ENCODE results near the gene ACE.

The ACE gene

DNA sequence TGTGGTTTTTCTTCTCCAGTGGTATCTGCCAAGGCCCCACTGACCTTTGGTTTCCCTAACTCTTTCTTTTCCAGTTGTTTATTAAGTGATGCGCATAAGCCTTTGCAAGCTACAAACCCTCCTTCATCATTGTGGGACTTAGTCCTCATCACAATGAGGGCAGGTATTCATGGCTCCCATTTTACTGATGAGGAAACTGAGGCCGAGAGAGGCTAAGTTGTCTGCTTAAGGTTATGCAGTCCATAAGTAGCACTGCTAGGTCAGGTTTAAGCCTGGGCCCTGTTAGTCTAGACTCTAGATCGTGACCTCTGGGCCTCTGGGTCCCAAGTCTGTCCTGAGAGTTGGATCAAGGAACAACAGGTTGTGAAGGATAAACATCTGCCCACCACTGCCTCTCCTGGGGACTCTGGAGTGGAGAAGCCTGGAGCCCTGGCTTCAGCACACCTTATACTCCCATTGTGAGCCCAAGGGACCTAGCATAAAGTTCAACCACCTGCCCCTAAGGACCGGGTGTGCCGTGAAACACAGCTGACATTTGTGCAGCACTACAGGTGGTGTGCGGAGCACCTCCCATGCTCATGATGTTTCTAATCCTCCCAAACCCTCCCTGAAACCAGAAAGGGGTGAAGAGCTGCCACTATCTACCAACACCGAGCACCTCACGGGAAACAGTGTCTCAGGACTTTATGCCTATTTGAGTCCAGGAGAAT is 41.1 kb downstream of the ACE start:
- DNase-seq (ENCODE audit: low read depth), result no peak

DNA sequence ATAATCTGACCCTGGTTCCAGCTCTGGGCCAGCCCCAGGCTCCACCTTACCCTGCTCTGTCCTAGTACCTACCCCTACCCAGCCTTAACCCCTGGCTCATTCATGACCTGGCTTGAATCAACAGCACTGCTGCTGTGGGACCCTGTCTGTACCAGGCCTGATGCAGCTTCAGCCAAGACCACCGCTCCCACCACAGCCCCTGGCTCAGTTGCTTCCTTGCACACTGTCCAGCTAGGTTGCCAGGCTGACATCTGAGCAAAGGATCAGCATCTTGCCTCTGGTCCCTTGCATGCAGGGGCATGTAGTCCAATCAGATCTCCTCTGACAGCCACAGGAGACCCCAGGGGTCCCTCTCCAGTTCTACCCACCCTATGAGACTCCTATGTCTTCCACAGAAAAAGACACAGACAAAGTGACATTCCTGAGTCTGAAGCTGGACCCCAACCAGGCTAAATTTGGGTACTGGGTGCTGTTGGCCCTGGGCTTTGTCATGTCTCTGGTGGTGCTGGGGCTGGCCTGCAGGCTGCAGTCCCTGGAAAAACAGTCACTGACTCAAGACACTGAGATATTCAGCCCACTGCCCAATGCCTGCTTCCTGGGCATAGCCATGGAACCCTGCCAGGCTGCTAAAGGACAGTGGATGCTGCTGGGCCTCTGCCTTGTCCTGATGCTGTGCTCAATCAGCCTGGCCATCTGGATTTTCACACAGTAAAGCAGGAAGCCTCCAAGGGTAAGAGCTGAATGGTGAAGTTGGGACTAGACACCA is 42.4 kb downstream of the ACE start:
- no peak for DNase-seq (ENCODE audit: low read depth)

DNA sequence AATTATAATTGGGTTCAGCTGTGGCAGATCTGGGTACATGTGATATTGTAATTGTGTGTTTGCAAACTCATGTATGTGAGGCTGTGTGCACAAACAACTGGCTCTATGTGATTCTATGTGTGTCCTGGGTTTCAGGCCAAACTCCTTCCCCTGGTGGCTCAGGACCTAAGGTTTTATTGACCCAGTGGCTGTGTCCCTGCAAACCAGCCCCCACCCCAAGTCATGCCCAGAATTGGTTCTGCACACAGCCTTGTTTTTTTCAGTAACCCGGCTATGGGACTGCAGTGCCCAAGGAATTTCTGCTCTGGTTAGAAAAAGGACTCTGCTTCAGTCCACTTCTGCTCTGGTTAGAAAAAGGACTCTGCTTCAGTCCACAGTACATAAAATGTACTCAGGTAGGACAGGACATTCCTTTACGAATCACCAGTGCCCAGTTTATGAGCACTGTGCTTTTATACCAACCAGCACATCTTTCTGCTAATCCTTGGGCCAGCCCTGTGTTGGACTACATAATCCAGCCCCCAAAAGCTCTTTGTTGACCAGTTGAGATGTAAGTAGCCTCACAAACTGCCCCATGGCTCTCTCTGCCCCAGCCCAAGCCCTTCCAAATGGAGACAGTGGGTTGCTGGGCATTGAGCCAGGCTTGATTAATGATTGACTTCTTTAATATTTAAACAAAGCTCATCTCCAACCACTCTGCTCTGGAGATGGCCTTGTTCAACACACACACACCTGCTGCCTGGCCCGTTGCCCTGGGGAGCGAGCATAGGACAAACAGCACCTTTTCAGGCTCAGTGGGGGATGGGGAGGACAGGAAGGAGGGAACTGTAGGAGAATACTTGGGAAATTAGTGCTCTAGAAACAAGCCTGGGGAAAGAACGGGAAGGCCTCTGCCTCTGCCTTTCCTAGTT is 43.4 kb downstream of the ACE start:
- no peak for DNase-seq (ENCODE audit: low read depth)

DNA sequence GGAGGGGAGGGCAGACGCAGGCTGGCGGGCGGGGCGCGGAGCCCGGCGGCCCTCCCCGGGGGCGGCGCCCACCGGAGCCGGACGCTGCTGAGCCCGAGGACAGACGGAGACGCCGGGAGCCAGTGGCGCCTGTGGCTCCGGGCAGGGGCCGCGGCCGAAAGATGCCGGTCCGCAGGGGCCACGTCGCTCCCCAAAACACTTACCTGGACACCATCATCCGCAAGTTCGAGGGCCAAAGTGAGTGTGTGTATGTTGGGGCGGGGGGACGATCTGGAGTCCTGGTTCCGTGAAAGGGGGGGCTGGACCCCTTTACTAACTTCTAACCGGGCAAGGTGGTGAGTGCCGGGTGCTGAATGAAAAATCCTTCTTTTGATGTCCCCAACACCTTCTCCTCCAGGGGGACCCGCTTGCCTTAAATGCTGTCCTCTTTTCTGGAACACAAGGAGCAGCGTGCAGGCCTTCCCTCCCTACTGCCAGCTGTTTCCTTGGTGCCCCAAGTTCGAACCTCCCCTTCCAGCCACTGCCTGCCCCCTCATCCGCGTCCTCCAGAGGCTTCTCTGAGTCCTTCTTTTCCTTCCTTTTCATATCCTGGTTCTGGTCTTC is 46.5 kb downstream of the ACE start, which contains the start of gene KCNH6:
Gene KCNH6 (plus strand): TSS at position 106 of the 603 bp plus-strand sequence. CDS start 56 bp downstream, at position 162.
- DNase-seq (ENCODE audit: low read depth), result no peak

DNA sequence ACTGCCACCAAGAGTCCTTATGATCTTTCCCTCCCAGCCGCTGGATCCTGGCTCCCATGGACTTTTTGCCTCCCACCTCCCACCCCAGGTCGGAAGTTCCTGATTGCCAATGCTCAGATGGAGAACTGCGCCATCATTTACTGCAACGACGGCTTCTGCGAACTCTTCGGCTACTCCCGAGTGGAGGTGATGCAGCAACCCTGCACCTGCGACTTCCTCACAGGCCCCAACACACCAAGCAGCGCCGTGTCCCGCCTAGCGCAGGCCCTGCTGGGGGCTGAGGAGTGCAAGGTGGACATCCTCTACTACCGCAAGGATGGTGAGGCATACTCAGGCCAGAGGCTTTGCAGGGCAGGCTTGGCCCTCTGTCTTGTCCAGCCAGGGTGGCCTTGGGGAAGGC is 47.2 kb downstream of the ACE start:
- no peak for DNase-seq (ENCODE audit: low read depth)

DNA sequence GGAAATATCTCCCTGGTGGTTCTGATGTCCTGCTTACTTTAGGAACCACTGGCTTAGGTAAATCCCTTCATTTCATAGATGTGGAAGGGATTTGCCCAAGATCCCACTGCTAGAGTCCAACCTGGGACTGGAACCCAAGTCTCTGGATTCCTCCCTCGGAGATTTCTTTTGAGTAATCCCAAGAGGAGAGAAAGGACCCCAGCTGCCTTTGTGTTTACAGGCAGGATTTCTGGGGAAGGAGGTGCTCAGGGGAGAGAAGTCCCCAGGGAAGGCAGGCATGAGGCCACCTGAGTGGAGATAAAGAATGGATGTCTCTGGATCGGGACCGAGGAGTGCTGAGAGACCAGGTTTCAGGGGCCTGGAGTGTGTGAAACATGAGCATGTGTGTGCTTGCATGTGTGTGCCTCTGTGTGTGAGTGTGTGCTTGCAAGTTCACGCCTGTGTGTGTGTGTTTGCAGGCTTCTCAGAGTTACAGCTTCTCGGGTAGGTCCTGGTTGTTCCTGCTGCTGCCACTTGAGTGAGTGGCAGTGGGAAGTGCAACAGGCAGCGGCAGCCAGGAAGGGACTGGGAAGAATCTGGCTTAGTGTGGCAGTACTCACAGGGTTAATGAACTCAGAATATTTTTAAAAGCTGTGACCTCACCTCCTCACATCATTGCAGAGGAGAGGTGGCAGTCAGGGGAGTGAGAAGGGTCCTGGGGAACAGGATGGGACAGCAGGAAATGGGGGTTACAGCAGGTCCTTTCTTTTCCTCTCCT is 48.5 kb downstream of the ACE start:
- DNase-seq (ENCODE audit: low read depth), result no peak

DNA sequence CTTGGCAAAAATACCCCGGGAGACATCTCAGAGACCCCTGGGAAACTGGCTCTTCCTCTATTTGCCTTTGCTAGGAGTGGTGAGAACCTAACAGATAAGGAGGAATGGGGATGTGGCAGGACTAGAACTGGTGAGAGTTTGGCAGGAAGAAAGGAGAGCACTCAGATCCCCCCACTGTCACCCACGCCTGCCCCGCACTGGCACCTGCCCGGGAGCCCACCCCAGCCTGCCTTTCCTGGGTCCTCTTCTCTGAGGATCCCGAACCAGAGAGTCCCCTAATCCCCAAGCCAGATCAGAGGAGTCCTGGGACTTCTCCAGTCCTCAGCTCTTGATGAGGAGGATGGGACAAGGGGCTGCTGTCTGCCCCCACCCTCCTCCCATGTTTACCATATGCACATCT is 50.0 kb downstream of the ACE start:
- DNase-seq (ENCODE audit: low read depth), result no peak

DNA sequence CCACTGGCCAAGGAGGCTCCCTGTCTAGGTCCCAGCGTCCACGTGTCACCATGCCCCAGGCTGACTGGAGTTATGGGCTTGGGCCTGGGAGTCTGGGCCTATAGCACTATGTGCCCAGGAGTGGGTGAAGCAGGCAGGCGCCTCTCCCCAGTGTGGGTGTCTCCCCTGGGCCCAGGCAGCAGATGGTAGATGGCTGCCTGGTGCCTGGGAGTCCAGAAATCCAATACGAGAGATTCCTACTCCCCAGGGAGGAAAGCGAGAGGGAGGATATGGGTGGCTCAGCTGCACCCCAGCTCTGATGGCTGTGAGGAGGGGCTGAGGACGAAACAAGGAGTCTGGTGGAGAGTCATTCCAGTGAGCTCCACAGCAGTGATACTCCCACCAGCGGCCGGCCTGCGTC is 51.3 kb downstream of the ACE start:
- no peak for DNase-seq (ENCODE audit: low read depth)

DNA sequence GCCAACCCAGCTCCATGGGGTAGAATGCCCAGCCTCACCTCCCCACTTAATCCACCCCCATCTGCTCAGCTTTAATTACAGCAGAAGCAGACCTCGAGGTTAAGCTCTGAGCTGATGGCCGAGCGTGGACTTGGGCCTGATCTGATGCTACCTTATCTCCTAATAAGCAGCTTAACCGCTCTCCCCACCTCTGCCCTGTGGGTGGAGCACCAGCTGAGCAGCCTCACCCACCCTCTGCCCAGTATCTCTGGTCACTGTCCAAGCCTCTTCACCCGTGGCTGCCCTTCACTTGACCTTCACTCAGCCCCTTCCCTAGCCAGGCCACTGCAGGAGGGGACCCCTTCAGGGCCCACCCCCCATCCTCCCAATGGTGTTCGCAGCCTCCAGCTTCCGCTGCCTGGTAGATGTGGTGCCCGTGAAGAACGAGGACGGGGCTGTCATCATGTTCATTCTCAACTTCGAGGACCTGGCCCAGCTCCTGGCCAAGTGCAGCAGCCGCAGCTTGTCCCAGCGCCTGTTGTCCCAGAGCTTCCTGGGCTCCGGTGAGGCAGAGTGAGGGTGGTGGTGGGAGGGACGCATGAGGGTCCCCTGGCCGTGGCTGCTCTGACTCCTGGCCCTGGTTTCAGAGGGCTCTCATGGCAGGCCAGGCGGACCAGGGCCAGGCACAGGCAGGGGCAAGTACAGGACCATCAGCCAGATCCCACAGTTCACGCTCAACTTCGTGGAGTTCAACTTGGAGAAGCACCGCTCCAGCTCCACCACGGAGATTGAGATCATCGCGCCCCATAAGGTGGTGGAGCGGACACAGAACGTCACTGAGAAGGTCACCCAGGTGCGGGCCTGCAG is 53.1 kb downstream of the ACE start:
- no peak for DNase-seq (ENCODE audit: low read depth)

DNA sequence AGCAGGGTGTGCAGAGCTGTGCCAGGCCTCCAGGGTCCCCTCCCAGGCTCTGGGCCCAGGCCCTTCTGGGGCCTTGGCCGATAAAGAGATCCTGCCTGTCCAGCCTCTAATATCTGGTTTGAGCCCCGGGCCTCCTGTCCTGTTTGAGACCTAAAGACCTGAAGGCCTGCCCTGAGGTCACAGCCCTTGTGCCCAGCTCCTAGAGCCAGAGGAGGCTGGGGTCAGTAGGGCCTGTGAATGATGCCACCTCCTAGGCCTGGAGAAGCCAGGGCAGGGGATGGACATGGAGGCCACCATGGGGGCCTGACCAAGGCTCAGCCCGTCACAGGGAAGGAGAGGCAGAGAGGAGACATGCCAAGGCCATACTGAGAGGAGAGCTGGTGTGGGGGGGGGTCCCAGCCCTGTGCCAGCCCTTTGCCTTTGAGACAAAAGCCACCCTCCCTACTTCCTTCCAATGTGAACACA is 53.7 kb downstream of the ACE start:
- DNase-seq (ENCODE audit: low read depth), result no peak

DNA sequence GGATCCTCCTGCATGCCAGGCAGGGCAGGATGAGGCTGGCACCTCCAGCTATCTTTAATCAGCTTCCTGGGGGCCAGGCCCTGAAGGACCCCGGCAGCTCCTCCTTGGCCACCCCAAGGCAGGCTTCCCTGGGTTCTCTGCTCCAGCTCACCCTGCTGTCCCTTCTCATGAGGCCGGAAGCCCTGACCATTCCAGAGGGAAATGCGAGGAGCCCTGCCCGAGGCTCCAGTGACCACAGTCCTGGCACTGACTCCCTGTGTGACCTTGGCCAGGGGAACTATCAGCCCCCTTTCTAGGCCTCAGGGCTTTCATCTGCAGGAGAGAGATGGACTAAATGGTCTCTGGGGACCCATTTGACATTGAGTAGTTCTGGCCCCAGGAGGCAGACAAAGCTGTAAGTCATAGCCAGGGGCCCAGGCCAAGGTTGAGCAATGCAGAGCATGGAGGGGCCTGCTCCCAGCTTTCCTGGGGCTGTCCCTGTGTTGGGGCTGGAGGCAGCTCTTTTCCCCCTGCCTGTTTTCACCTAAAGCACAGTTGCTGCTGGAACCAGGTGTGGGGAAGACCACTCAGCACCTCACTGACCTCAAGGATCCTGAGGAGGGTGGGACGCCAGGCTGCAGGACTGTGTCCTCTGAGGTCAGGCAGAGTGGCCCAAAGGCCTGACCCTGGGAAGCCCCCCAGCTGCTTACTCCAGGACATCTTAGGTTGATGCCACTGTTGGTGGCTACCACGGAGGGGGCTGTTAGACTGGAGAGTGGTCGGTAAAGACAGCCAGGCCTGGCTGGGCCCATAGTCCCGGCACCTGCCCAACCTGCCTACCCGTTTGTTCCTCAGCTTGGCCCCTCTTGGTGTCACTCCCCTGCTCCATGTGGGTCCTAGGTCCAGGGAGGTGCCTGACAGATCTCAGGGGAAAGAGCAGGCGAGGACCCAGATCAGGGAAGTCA is 54.4 kb downstream of the ACE start:
- DNase-seq (ENCODE audit: low read depth), result no peak

DNA sequence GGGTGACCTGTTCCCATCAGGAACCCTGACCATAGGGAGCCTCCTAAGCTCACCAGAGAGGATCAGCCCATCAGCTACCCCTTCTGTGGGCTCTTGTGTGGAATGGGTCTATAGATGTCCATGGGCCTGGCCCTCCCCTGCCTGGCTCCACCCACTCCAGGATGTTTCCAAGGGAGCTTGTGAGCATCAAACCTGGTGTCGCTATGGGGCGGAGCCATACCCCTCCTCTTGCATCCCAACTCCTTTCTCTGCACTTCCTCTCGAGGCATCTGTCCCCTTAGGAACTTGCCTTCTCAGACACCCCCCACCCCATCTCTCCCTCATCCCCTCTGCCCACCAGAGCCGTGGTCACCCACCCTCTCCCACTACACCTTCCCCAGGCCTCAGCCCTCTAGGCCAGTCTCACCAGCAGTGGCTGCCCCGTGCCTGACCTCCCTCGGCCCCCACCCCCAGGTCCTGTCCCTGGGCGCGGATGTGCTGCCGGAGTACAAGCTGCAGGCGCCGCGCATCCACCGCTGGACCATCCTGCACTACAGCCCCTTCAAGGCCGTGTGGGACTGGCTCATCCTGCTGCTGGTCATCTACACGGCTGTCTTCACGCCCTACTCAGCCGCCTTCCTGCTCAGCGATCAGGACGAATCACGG is 56.7 kb downstream of the ACE start:
- DNase-seq (ENCODE audit: low read depth), result no peak

DNA sequence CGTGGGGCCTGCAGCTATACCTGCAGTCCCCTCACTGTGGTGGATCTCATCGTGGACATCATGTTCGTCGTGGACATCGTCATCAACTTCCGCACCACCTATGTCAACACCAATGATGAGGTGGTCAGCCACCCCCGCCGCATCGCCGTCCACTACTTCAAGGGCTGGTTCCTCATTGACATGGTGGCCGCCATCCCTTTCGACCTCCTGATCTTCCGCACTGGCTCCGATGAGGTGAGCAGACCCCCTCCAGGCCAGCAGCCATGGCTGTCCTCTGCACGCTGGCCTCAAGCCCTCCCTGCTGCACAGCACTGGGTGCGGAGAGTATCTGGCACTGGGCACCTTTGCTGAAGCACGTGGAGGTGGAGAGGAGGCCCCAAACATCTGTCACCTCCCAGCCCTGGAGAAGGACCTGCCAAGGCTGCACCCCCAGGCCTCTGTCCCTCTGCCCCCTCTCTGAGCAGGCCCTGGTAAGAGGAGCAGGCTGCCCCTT is 57.3 kb downstream of the ACE start:
- DNase-seq (ENCODE audit: low read depth), result no peak

DNA sequence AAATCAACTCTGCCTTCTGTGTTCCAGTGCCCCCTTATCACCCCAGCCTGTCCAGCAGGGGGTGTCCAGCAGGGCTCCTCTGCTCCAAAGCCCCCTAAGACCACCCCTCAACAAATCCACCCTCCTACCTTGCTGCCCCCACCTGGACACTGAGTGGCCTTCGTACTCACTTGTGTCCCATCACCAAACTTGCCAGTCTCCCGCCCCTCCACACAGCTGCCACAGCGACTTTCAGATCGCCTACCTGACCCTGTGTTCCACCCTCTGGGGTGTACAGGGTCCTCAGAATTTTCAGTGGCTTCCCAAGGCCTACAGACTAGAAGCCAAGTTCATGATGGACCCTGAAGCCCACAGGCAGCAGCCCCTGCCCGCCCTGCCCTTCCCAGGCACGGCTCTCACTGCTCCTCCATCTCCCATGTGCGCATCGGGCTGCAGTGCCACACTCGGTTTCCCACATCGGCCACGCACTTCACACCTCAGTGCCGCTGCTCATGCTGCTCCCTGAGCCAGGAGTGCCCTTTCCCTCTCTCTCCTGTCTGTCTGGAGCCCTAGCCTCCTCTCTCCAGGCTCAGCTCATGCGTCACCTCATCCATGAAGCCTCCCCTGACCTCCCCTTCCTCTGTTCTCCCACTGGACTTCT is 58.1 kb downstream of the ACE start:
- DNase-seq (ENCODE audit: low read depth), result no peak

DNA sequence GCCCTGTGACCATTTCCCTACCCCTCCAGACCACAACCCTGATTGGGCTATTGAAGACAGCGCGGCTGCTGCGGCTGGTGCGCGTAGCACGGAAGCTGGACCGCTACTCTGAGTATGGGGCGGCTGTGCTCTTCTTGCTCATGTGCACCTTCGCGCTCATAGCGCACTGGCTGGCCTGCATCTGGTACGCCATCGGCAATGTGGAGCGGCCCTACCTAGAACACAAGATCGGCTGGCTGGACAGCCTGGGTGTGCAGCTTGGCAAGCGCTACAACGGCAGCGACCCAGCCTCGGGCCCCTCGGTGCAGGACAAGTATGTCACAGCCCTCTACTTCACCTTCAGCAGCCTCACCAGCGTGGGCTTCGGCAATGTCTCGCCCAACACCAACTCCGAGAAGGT is 58.8 kb downstream of the ACE start:
- no peak for DNase-seq (ENCODE audit: low read depth)

DNA sequence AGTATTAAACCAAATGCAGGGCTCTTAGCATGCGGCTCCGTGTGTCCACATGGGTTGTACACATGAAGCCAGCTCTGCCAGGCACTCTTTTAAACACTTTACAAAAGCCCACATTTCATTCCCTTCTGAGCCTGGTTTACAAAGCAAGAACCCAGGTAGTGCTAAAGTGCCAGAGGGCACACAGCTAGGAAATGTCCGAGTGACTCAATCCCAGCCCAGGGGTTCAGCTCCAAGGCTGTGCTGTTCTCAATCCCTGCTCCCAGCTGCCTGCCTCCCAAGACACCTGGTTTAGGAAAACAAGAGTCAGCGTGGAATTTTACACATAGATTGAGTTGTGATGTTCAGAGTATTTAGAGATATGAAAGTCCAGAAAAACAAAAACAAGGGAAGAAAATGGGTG is 60.1 kb downstream of the ACE start:
- DNase-seq (ENCODE audit: low read depth), result no peak

DNA sequence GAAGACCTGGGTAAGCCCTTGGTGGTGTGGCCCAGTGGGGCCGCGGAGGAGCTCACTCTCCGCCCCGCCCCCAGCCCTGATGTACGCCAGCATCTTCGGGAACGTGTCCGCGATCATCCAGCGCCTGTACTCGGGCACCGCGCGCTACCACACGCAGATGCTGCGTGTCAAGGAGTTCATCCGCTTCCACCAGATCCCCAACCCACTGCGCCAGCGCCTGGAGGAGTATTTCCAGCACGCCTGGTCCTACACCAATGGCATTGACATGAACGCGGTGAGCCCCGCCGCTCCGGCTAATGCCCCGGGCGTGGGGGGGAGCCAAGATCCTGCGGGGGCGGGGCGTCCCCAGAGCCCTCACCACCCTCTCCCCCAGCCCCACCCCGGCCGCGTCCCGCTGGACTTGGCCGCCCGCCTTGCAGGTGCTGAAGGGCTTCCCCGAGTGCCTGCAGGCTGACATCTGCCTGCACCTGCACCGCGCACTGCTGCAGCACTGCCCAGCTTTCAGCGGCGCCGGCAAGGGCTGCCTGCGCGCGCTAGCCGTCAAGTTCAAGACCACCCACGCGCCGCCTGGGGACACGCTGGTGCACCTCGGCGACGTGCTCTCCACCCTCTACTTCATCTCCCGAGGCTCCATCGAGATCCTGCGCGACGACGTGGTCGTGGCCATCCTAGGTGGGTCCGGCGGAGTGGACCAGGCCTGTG is 61.3 kb downstream of the ACE start:
- no peak for DNase-seq (ENCODE audit: low read depth)

All from stimulated activated CD4-positive, alpha-beta T cell treated with anti-CD3 and anti-CD28 coated beads, Interleukin-2, amount 100 ng/mL, for 4 hours (primary cell).